ENCODE results near the gene ASAH2. TPM values are rescaled to one million over a fixed set of nuclear protein-coding genes. Genes with fewer than 3 reads are reported as not detected.

ASAH2 gene
- total RNA-seq, 1 experiment from 2014 or later, result 4.6 TPM

- Mint-ChIP-seq H3K27ac (no peak overlapping the region), H3K9me3 (peaks cover 3 to 4% of the 10 kb centered on the region in 2 experiments; a peak in 2 of 5 replicates)
- WGBS (ENCODE audit: extremely low coverage, insufficient read length, low lambda C conversion rate), result no CpG with 5 or more reads among the region's 1 CpG
Observed at GRCh38 chr10:50299948-50300669, 48.8 kb upstream of the ASAH2 start.

More at GRCh38 chr10:50299948-50300669, 48.8 kb upstream of the ASAH2 start:
- Histone ChIP-seq H2AFZ (ENCODE audit: low read length) (no peak overlapping the region), H3K4me2 (ENCODE audit: insufficient read depth, insufficient read length, low read length) (no peak overlapping the region), H4K8ac (replicated peaks; ENCODE audit: insufficient read length, low read depth, low read length) (no peak overlapping the region), H2AK5ac (ENCODE audit: insufficient read length, low read length) (no peak overlapping the region), H3K79me2 (ENCODE audit: insufficient read depth, low read length) (no peaks in the 10 kb centered on the region), H2BK5ac (ENCODE audit: insufficient read length, low read length) (no peak overlapping the region), H3K27ac (ENCODE audit: insufficient read length, low read depth, low read length) (no peak overlapping the region), H3K9me3 (ENCODE audit: control insufficient read depth, low read depth, low read length) (no peaks in the 10 kb centered on the region), H3K4ac (ENCODE audit: low read depth, low read length) (no peak overlapping the region), H3K27me3 (ENCODE audit: insufficient read depth, low read length) (no peaks in the 10 kb centered on the region), H4K20me1 (ENCODE audit: control insufficient read depth, insufficient read depth, insufficient read length) (no peaks in the 10 kb centered on the region), H3K79me1 (ENCODE audit: insufficient read depth, low read depth, low read length, poor library complexity, severe bottlenecking) (no peaks in the 10 kb centered on the region), H3K23ac (ENCODE audit: insufficient read length, low read depth, low read length) (no peak overlapping the region), H2BK15ac (ENCODE audit: low read depth, low read length) (no peak overlapping the region), H3K56ac (ENCODE audit: insufficient read length, low read depth, low read length) (no peak overlapping the region), H3K23me2 (ENCODE audit: insufficient read length, low read depth, low read length, poor library complexity, severe bottlenecking) (no peaks in the 10 kb centered on the region), H3K9ac (ENCODE audit: extremely low read depth, insufficient read length, low read length) (no peak overlapping the region), H3K18ac (ENCODE audit: insufficient read length, low read depth, low read length) (no peak overlapping the region), H4K91ac (ENCODE audit: insufficient read length, low read depth, low read length) (no peak overlapping the region), H3K4me1 (ENCODE audit: insufficient read depth, low read length) (no peaks in the 10 kb centered on the region), H2BK12ac (ENCODE audit: insufficient read length, low read depth, low read length) (no peak overlapping the region), H2BK20ac (ENCODE audit: low read depth, low read length, poor library complexity, severe bottlenecking) (no peak overlapping the region), H3T11ph (ENCODE audit: low read length) (no peak overlapping the region), H4K5ac (ENCODE audit: insufficient read length, low read depth, low read length) (no peak overlapping the region), H3K14ac (ENCODE audit: insufficient read depth, low read length) (no peak overlapping the region), H2BK120ac (ENCODE audit: low read depth, low read length, poor library complexity, severe bottlenecking) (no peak overlapping the region)
- H3K27me3 Mint-ChIP-seq (ENCODE audit: low read depth), result no peaks in the 10 kb centered on the region; the same call in 1 of the 2 replicates
- no peak overlapping the region for H3K4me3 Mint-ChIP-seq
- TF ChIP-seq CTCF (conservative IDR thresholded peaks at IDR 0.05), result no peak
- DNase-seq, result no peak
- H3K4me1 Mint-ChIP-seq, result no peaks in the 10 kb centered on the region
- no peaks in the 10 kb centered on the region; a peak in 3 of 7 replicates for H3K36me3 Mint-ChIP-seq (ENCODE audit: insufficient read depth in 1 of 3, low read depth in 3 of 3)
